Thyroid gland (tissue), 4 donors: ENCODE data around the gene TNIK.

ENCODE experiments used
- CTCF ChIP-seq, 6 experiments: fragments of 200-600 bp in 3 of 6; fragments of 450-650 bp in 3 of 6; sonication (generic) in 3 of 6; IDR thresholded peaks; one replicate each; pipeline ENCODE4 v1.5.1; 2016 to 2019; ENCODE audit warnings: antibody characterized with exemption in 6 of 6, mild to moderate bottlenecking in 2 of 6, inconsistent platforms in 1 of 6, moderate library complexity in 1 of 6
- POLR2A ChIP-seq, 2 donors: fragments of 450-650 bp; IDR thresholded peaks; one replicate each; pipeline ENCODE4 v1.6.1; 2017; ENCODE audit warnings: antibody characterized with exemption in 2 of 2, mild to moderate bottlenecking in 2 of 2, moderate library complexity in 1 of 2

GRCh38 chr3:171451915-171452314, 8.3 kb downstream of the TNIK start:
- TF ChIP-seq CTCF (IDR thresholded peaks at IDR 0.05) (no peak), POLR2A (IDR thresholded peaks at IDR 0.05) (no peak)
